Right lobe of liver (tissue), 4 donors: Measurements from ENCODE around the gene GFPT1.

Experiments
- POLR2A ChIP-seq: fragments of 450-650 bp; IDR thresholded peaks from one replicate; pipeline ENCODE4 v1.6.1; 2017; ENCODE audit warnings: antibody characterized with exemption, mild to moderate bottlenecking
- TF ChIP-seq, protein P1 (sequence below), 4 donors: fragments of 200-600 bp in 3 of 4; fragments of 450-650 bp in 1 of 4; IDR thresholded peaks; one replicate each; pipeline versions ENCODE4 v1.5.1 to v1.8.0; 2016 to 2022; ENCODE audit warnings: antibody characterized with exemption in 4 of 4, mild to moderate bottlenecking in 2 of 4
- donor health status: DM: no; HTN: no; CAD: no.
- donor health status: DM: no; HTN: no; CAD: no.
- donor health status: DM: no; HTN: yes; CAD: no.

DNA sequence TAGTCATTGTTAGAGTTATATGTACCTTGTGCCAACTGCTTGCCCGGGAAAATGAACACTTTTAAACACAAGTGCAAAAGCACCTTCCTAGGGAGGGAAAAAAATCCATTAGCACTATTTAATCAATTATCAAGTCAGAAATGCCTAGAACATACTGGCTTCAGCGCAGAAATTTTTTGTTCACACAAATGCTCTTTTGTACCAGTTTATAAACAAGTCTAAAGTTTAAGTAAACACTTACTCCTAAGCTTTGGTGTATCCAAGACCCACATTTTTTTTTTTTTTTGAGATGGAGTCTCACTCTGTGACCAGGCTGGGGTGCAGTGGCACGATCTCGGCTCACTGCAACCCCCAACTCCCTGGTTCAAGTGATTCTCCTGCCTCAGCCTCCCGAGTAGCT lies 30.6 kb downstream of the GFPT1 start:
- no peak for TF ChIP-seq POLR2A
- TF ChIP-seq, protein P1, sequence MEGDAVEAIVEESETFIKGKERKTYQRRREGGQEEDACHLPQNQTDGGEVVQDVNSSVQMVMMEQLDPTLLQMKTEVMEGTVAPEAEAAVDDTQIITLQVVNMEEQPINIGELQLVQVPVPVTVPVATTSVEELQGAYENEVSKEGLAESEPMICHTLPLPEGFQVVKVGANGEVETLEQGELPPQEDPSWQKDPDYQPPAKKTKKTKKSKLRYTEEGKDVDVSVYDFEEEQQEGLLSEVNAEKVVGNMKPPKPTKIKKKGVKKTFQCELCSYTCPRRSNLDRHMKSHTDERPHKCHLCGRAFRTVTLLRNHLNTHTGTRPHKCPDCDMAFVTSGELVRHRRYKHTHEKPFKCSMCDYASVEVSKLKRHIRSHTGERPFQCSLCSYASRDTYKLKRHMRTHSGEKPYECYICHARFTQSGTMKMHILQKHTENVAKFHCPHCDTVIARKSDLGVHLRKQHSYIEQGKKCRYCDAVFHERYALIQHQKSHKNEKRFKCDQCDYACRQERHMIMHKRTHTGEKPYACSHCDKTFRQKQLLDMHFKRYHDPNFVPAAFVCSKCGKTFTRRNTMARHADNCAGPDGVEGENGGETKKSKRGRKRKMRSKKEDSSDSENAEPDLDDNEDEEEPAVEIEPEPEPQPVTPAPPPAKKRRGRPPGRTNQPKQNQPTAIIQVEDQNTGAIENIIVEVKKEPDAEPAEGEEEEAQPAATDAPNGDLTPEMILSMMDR (IDR thresholded peaks at IDR 0.05), result no peak
